Vagina (tissue), 2 donors: ENCODE results near the gene CDIP1. TPM values are rescaled to one million over a fixed set of nuclear protein-coding genes. Genes with fewer than 3 reads are reported as not detected.

Experiments used
- DNase-seq, 2 donors: peaks; one replicate each; pipeline ENCODE4 v3.0.0-alpha.2; 2017; ENCODE audit errors: extremely low spot score in 2 of 2
- H3K27ac ChIP-seq: fragments of 200-600 bp; sonication (generic); one replicate; pipeline ENCODE4 v1.5.1; 2019
- H3K27me3 ChIP-seq: fragments of 200-600 bp; sonication (generic); one replicate; pipeline ENCODE4 v1.5.1; 2019
- H3K36me3 ChIP-seq, 2 donors: fragments of 200-600 bp; sonication (generic); one replicate each; pipeline ENCODE4 v1.5.1; 2017 to 2019
- H3K4me1 ChIP-seq: fragments of 200-600 bp; sonication (generic); one replicate; pipeline ENCODE4 v1.5.1; 2019
- H3K4me3 ChIP-seq, 2 donors: fragments of 200-600 bp; sonication (generic); 1 replicate in 1 of 2; 2 replicates in 1 of 2; pipeline ENCODE4 v1.5.1; 2016 to 2019
- H3K9me3 ChIP-seq: fragments of 200-600 bp; sonication (generic); one replicate; pipeline ENCODE4 v1.5.1; 2019
- POLR2A ChIP-seq, 2 donors: fragments of 450-650 bp; IDR thresholded peaks; one replicate each; pipeline ENCODE4 v1.6.1; 2017; ENCODE audit warnings: antibody characterized with exemption in 2 of 2, mild to moderate bottlenecking in 2 of 2, moderate library complexity in 2 of 2
- POLR2AphosphoS5 ChIP-seq, 2 donors: sonication (generic); formaldehyde crosslinking; IDR thresholded peaks; one replicate each; pipeline ENCODE4 v1.9.0; 2017; ENCODE audit warnings: antibody characterized with exemption in 2 of 2, mild to moderate bottlenecking in 2 of 2, low read depth in 1 of 2; ENCODE audit not compliant: insufficient read depth in 1 of 2
- intact Hi-C: fragments of 100-400 bp; cut with DNase I; formaldehyde crosslinking; loops from one replicate; pipeline ENCODE4 v1.15.1; 2023
- total RNA-seq: library from RNA; depleted of rRNA; stranded (reverse); fragments of >200 nt; gene quantifications from one replicate; pipeline ENCODE4 v1.2.3, GENCODE V29; 2016
- TF ChIP-seq, protein P1 (sequence below), 3 experiments: fragments of 450-650 bp in 2 of 3; fragments of 200-600 bp in 1 of 3; sonication (generic) in 1 of 3; IDR thresholded peaks; one replicate each; pipeline ENCODE4 v1.5.1; 2017 to 2019; ENCODE audit warnings: antibody characterized with exemption in 3 of 3, mild to moderate bottlenecking in 2 of 3, moderate library complexity in 2 of 3

The CDIP1 gene
- total RNA-seq, 1 donor from 2014 or later: 13.3 TPM

DNA sequence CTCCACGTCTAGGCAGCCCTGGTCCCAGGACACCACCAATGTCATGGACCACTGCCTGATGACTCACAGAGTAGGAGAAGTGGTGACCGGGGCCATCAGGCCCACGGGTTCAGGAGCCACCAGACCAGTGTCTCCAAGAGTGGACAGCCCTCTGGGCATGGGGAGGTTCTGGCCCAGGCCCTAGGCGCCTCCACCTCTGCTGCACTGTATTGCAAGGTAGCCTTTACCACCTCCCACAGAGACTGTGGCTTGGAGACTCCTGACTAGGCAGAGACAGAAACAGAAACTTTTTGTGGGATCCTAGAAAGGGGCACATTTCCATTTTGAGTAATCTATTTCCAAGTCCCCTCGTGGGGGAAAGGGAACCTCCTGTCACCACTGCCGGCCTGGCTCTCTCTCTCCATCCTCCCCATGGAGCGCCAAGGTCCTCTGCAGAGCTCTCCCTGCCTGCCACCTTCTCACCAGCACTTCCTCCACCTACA, 2.9 kb downstream of the CDIP1 start:
- peaks cover 0 to 10% of the 10 kb centered on the region in 2 donors for H3K36me3 ChIP-seq
- no peak overlapping the region for H3K4me3 ChIP-seq
- no peaks in the 10 kb centered on the region for H3K27me3 ChIP-seq
- intact Hi-C loops: no loop called here
- H3K9me3 ChIP-seq: no peaks in the 10 kb centered on the region
- no peak for DNase-seq
- no peak for TF ChIP-seq POLR2AphosphoS5 (IDR thresholded peaks at IDR 0.05; ENCODE audit: insufficient read depth in 1 of 2, low read depth in 1 of 2)
- no peak for TF ChIP-seq POLR2A (IDR thresholded peaks at IDR 0.05)
- TF ChIP-seq, protein P1, sequence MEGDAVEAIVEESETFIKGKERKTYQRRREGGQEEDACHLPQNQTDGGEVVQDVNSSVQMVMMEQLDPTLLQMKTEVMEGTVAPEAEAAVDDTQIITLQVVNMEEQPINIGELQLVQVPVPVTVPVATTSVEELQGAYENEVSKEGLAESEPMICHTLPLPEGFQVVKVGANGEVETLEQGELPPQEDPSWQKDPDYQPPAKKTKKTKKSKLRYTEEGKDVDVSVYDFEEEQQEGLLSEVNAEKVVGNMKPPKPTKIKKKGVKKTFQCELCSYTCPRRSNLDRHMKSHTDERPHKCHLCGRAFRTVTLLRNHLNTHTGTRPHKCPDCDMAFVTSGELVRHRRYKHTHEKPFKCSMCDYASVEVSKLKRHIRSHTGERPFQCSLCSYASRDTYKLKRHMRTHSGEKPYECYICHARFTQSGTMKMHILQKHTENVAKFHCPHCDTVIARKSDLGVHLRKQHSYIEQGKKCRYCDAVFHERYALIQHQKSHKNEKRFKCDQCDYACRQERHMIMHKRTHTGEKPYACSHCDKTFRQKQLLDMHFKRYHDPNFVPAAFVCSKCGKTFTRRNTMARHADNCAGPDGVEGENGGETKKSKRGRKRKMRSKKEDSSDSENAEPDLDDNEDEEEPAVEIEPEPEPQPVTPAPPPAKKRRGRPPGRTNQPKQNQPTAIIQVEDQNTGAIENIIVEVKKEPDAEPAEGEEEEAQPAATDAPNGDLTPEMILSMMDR (IDR thresholded peaks at IDR 0.05): no peak
- peaks cover 32% of the 10 kb centered on the region for H3K4me1 ChIP-seq
- H3K27ac ChIP-seq: no peak overlapping the region

DNA sequence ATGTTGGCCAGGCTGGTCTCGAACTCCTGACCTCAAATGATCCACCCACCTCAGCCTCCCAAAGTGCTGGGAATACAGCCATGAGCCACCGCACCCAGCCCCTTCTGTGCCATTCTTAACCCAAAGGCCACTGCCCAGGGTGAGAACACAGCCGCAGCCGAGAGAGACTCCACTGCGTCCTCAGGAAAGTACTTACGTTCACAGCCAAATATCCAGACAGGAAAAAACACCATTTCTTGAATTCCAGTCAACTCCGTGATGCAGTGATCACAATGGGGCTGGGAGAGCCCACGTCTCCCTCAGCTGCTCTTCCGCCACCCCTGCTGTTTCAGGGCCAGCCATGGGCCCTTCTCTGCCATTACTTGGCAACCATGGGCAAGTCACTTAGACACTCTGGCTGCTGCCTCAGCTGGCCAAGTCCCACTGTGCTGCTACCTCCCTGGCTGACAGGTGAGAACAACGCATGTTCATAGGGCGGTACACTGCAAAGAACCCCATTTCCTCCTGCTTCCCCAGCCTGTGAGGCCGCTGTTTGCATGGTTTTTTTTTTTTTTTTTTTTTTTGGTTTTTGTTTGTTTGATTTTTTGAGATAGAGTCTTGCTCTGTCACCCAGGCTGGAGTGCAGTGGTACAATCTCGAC, 4.3 kb downstream of the CDIP1 start:
- peaks cover 39% of the 10 kb centered on the region for H3K4me1 ChIP-seq
- intact Hi-C loops: no loop called here
- H3K36me3 ChIP-seq: peaks cover 0 to 10% of the 10 kb centered on the region in 2 donors
- no peak for TF ChIP-seq POLR2A (IDR thresholded peaks at IDR 0.05)
- no peak overlapping the region for H3K4me3 ChIP-seq
- no peaks in the 10 kb centered on the region for H3K9me3 ChIP-seq
- H3K27me3 ChIP-seq: no peaks in the 10 kb centered on the region
- no peak for DNase-seq
- H3K27ac ChIP-seq: peak overlapping the region; percentile 7

DNA sequence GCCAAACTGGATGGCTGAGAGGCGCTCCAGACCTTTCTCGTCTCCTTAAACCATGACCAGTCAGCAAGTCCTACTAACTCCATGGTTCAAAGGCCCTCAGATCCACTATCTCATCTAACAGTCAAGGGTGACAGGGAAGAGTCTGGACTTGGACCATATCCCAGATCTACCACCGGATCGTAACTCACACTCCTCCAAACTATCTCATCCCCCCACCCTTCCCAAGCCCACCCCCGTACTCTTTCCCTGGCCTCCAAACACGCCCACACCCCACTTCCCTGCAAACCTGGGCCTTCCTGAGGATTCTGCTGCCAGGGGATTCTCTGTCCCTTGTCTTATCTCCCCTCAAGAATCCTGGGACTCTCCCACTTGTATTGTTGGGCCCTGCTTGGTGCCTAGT, 5.1 kb downstream of the CDIP1 start:
- Histone ChIP-seq H3K9me3 (no peaks in the 10 kb centered on the region), H3K27ac (peak overlapping the region; percentile 7)

DNA sequence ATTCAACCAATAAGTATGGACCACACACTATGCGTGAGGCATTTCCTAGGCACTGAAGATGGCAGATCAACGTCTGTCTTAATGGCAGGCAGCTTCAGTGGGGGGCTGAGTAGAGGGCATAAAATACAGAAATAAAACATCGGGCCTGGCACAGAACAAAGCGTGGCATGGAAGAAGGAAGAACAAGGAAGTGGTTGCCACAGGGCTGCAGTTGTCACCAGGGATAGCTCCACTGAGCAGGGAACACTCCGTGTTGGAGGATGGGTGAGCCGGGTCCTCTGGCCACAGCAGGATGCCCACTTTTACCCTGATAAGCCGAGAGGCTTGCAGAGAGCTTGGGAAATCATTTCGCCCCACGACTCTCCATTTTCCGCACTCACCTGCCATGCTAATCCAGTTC, 6.3 kb downstream of the CDIP1 start:
- intact Hi-C loops: no loop called here
- TF ChIP-seq POLR2A (IDR thresholded peaks at IDR 0.05) (no peak), POLR2AphosphoS5 (IDR thresholded peaks at IDR 0.05; ENCODE audit: insufficient read depth in 1 of 2, low read depth in 1 of 2) (no peak)
- TF ChIP-seq, protein P1 (IDR thresholded peaks at IDR 0.05): no peak
- DNase-seq: no peak
- Histone ChIP-seq H3K27ac (no peak overlapping the region), H3K4me1 (peaks cover 43% of the 10 kb centered on the region), H3K9me3 (no peaks in the 10 kb centered on the region), H3K4me3 (no peak overlapping the region), H3K36me3 (peaks cover 0 to 10% of the 10 kb centered on the region in 2 donors), H3K27me3 (no peaks in the 10 kb centered on the region)

More for the DNA sequence above, 5.1 kb downstream of the CDIP1 start:
- no peak for DNase-seq
- TF ChIP-seq POLR2A (IDR thresholded peaks at IDR 0.05): no peak
- TF ChIP-seq POLR2AphosphoS5 (IDR thresholded peaks at IDR 0.05; ENCODE audit: insufficient read depth in 1 of 2, low read depth in 1 of 2): no peak
- TF ChIP-seq, protein P1 (IDR thresholded peaks at IDR 0.05): no peak
- Histone ChIP-seq H3K4me3 (no peak overlapping the region), H3K4me1 (peaks cover 47% of the 10 kb centered on the region), H3K27me3 (no peaks in the 10 kb centered on the region), H3K36me3 (peaks cover 0 to 10% of the 10 kb centered on the region in 2 donors)
- intact Hi-C loops: no loop called here

DNA sequence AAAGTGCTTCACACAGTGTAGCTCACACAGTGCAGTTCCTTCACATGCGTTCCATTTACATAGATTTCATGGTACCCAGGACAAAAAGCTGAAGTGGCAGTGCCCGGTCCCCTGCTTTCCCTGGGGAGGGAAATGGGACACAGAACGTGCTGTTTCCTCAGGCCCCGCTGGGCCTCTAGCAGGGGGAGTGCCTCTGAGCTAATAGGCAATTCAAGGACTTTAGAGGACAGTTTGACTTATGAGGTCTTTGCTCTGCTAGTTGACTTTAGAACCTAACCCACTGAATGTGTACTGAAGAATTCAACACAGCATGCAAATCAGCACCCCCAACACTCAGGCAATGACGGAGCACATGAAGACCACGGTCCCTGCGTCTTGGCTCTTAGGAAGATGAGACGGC, 6.8 kb downstream of the CDIP1 start:
- intact Hi-C loops: no loop called here
- no peak for DNase-seq
- H3K4me1 ChIP-seq: peaks cover 40% of the 10 kb centered on the region

More for the DNA sequence above, 6.8 kb downstream of the CDIP1 start:
- Histone ChIP-seq H3K4me3 (no peak overlapping the region), H3K36me3 (peaks cover 0 to 10% of the 10 kb centered on the region in 2 donors), H3K27me3 (no peaks in the 10 kb centered on the region), H3K9me3 (no peaks in the 10 kb centered on the region), H3K27ac (no peak overlapping the region)
- TF ChIP-seq POLR2A (IDR thresholded peaks at IDR 0.05): no peak
